CD14-positive monocyte (primary cell): ENCODE measurements around the gene TRIM47. TPM values are rescaled to one million over a fixed set of nuclear protein-coding genes. Genes with fewer than 3 reads are reported as not detected.

Experiments
- DNase-seq, 3 donors: peaks; one replicate each; pipeline ENCODE4 v3.0.0-alpha.2; 2011 to 2022
- H2AFZ ChIP-seq: 2 replicates; pipeline ENCODE4 v1.6.0; 2012; ENCODE audit warnings: mild to moderate bottlenecking, low read depth, low read length, inconsistent platforms; ENCODE audit not compliant: insufficient read depth, poor library complexity, severe bottlenecking
- H3K27ac ChIP-seq, 2 donors: 1 replicate in 1 of 2; 2 replicates in 1 of 2; pipeline ENCODE4 v1.5.1; 2012 to 2013; ENCODE audit warnings: low read length in 2 of 2, control low read depth in 1 of 2, inconsistent platforms in 1 of 2, low read depth in 1 of 2, mild to moderate bottlenecking in 1 of 2
- H3K27me3 ChIP-seq, 2 donors: one replicate each; pipeline versions ENCODE4 v1.6.0 to v1.6.1; 2011 to 2013; ENCODE audit warnings: low read length in 2 of 2; ENCODE audit not compliant: control insufficient read depth in 2 of 2, insufficient read depth in 2 of 2
- H3K36me3 ChIP-seq, 2 donors: replicated peaks in 1 of 2; 1 replicate in 1 of 2; 2 replicates in 1 of 2; pipeline versions ENCODE4 v1.5.1 to v1.6.1; 2012 to 2013; ENCODE audit warnings: low read length in 2 of 2, control low read depth in 1 of 2, inconsistent platforms in 1 of 2, mild to moderate bottlenecking in 1 of 2; ENCODE audit not compliant: insufficient read depth in 2 of 2, control insufficient read depth in 1 of 2
- H3K4me1 ChIP-seq, 2 donors: 1 replicate in 1 of 2; 2 replicates in 1 of 2; pipeline versions ENCODE4 v1.5.1 to v1.6.1; 2012 to 2013; ENCODE audit warnings: low read length in 2 of 2, control low read depth in 1 of 2, inconsistent platforms in 1 of 2, mild to moderate bottlenecking in 1 of 2, moderate library complexity in 1 of 2; ENCODE audit not compliant: insufficient read depth in 2 of 2, control insufficient read depth in 1 of 2
- H3K4me2 ChIP-seq: replicated peaks from 2 replicates; pipeline ENCODE3; 2012; ENCODE audit warnings: low read length, moderate library complexity, mild to moderate bottlenecking; ENCODE audit not compliant: poor library complexity, severe bottlenecking; ENCODE audit errors: extremely low read depth
- H3K4me3 ChIP-seq, 3 experiments: fragments of 200-600 bp in 1 of 3; sonication (generic) in 1 of 3; replicated peaks in 1 of 3; 1 replicate in 2 of 3; 2 replicates in 1 of 3; pipeline ENCODE4 v1.5.1; 2011 to 2013; ENCODE audit warnings: low read length in 3 of 3, mild to moderate bottlenecking in 3 of 3, control low read depth in 2 of 3, low read depth in 2 of 3, inconsistent platforms in 1 of 3, moderate library complexity in 1 of 3
- H3K79me2 ChIP-seq: 2 replicates; pipeline ENCODE4 v1.6.0; 2012; ENCODE audit warnings: mild to moderate bottlenecking, control low read depth, inconsistent platforms, low read length, moderate library complexity; ENCODE audit not compliant: insufficient read depth
- H3K9ac ChIP-seq: 2 replicates; pipeline ENCODE4 v1.6.0; 2017; ENCODE audit warnings: low read length, mild to moderate bottlenecking; ENCODE audit not compliant: insufficient read depth, poor library complexity, severe bottlenecking
- H3K9me3 ChIP-seq, 2 donors: replicated peaks in 1 of 2; 1 replicate in 1 of 2; 2 replicates in 1 of 2; pipeline versions ENCODE4 v1.5.1 to v1.6.1; 2012 to 2013; ENCODE audit warnings: low read length in 2 of 2, control low read depth in 1 of 2; ENCODE audit not compliant: control insufficient read depth in 1 of 2, insufficient read depth in 1 of 2
- H4K20me1 ChIP-seq: 2 replicates; pipeline ENCODE4 v1.6.0; 2012; ENCODE audit warnings: mild to moderate bottlenecking, low read length, control low read depth, moderate library complexity; ENCODE audit not compliant: insufficient read depth
- H3K27ac Mint-ChIP-seq, 7 donors: one replicate each; pipeline ENCODE4 v1.8.0; 2020; ENCODE audit warnings: mild to moderate bottlenecking in 7 of 7, mixed read lengths in 7 of 7, moderate library complexity in 6 of 7, inconsistent platforms in 2 of 7
- H3K27me3 Mint-ChIP-seq, 3 donors: one replicate each; pipeline ENCODE4 v1.8.0; 2021 to 2022; ENCODE audit warnings: low read depth in 3 of 3, mild to moderate bottlenecking in 3 of 3, mixed read lengths in 3 of 3, moderate library complexity in 3 of 3, inconsistent platforms in 1 of 3
- H3K36me3 Mint-ChIP-seq, 2 donors: one replicate each; pipeline ENCODE4 v1.8.0; 2020; ENCODE audit warnings: mixed read lengths in 2 of 2, inconsistent platforms in 1 of 2, mild to moderate bottlenecking in 1 of 2
- H3K4me1 Mint-ChIP-seq: one replicate; pipeline ENCODE4 v1.8.0; 2020; ENCODE audit warnings: mild to moderate bottlenecking, mixed read lengths
- H3K4me3 Mint-ChIP-seq, 2 donors: one replicate each; pipeline ENCODE4 v1.8.0; 2020; ENCODE audit warnings: mild to moderate bottlenecking in 2 of 2, mixed read lengths in 2 of 2, moderate library complexity in 1 of 2
- H3K9me3 Mint-ChIP-seq, 7 donors: one replicate each; pipeline ENCODE4 v1.8.0; 2020 to 2022; ENCODE audit warnings: mixed read lengths in 7 of 7, mild to moderate bottlenecking in 6 of 7, moderate library complexity in 6 of 7, inconsistent platforms in 2 of 7
- CTCF ChIP-seq: fragments of 200-600 bp; IDR thresholded peaks from one replicate; pipeline ENCODE4 v1.8.0; 2022; ENCODE audit warnings: antibody characterized with exemption, mild to moderate bottlenecking
- WGBS: methylation state at CpG from one replicate; pipeline ENCODE4 v1.1.5; 2013; ENCODE audit warnings: missing lambda C conversion rate; ENCODE audit not compliant: insufficient coverage; 5-methylcytosine and 5-hydroxymethylcytosine counted together
- intact Hi-C, 2 donors: fragments of 100-400 bp; cut with micrococcal nuclease; formaldehyde crosslinking; loops; one replicate each; pipeline versions ENCODE4 v1.15.0 to v1.15.1; 2023
- polyA plus RNA-seq, 3 donors: library from polyadenylated mRNA; depleted of rRNA in 1 of 3; unstranded in 2 of 3; stranded (reverse) in 1 of 3; fragments of 300-500 nt in 2 of 3; fragments of >200 nt in 1 of 3; fragmentation: Illumina TruSeq in 2 of 3; gene quantifications; 1 replicate in 2 of 3; 2 replicates in 1 of 3; pipeline ENCODE4 v1.2.3, GENCODE V29; 2012 to 2021

Gene TRIM47
- polyA plus RNA-seq, 3 donors = 0.20 TPM; not detected in 2

GRCh38 chr17:75892556-75893224 lies 14.3 kb upstream of the TRIM47 start:
- no peak overlapping the region for H3K9ac ChIP-seq
- H3K4me3 Mint-ChIP-seq = no peak overlapping the region
- intact Hi-C loops = no loop called here

More at GRCh38 chr17:75892556-75893224, 14.3 kb upstream of the TRIM47 start:
- Histone ChIP-seq H3K4me1 (peaks cover 18 to 23% of the 10 kb centered on the region in 2 donors), H3K79me2 (peaks cover 17% of the 10 kb centered on the region), H2AFZ (no peak overlapping the region), H3K9me3 (no peaks in the 10 kb centered on the region), H4K20me1 (peaks cover 23% of the 10 kb centered on the region), H3K27me3 (no peaks in the 10 kb centered on the region), H3K27ac (no peak overlapping the region), H3K36me3 (peaks cover 15 to 34% of the 10 kb centered on the region in 2 donors), H3K4me3 (no peak overlapping the region), H3K4me2 (no peak overlapping the region)
- Mint-ChIP-seq H3K27ac (no peak overlapping the region), H3K36me3 (peaks cover 16 to 35% of the 10 kb centered on the region in 2 donors), H3K9me3 (peaks cover 0 to 2% (median 0%) of the 10 kb centered on the region in 7 donors), H3K4me1 (peaks cover 22% of the 10 kb centered on the region), H3K27me3 (peaks cover 0 to 3% (median 2%) of the 10 kb centered on the region in 3 donors)
- DNase-seq = no peak
- TF ChIP-seq CTCF = no peak
- 93% methylated on average over 13 of the region's 16 CpGs for WGBS
